Mesenchymal stem cell (in vitro differentiated cells and primary cell): Measurements from ENCODE around the gene SRP68.
A peak's percentile ranks its signal among the peaks of the same experiment; 100 is the strongest.

Experiments
- DNase-seq: peaks from one replicate; pipeline ENCODE4 v3.0.0-alpha.2; 2013
- H2AFZ ChIP-seq: one replicate; pipeline ENCODE4 v1.6.1; 2013; ENCODE audit warnings: low read depth, mild to moderate bottlenecking, control low read depth, inconsistent platforms, low read length, moderate library complexity
- H2AK5ac ChIP-seq: 2 replicates; pipeline ENCODE4 v1.6.1; 2013; ENCODE audit warnings: low read length, moderate library complexity, mild to moderate bottlenecking, inconsistent platforms; ENCODE audit not compliant: severe bottlenecking
- H2BK120ac ChIP-seq: one replicate; pipeline ENCODE4 v1.6.1; 2013; ENCODE audit warnings: low read depth, mild to moderate bottlenecking, inconsistent platforms, low read length, moderate library complexity
- H2BK12ac ChIP-seq, 2 experiments: one replicate each; pipeline ENCODE4 v1.6.1; 2013; ENCODE audit warnings: inconsistent platforms in 2 of 2, low read length in 2 of 2, mild to moderate bottlenecking in 2 of 2, moderate library complexity in 2 of 2, control low read depth in 1 of 2
- H2BK15ac ChIP-seq: one replicate; pipeline ENCODE4 v1.6.1; 2013; ENCODE audit warnings: mild to moderate bottlenecking, low read depth, inconsistent platforms; ENCODE audit not compliant: poor library complexity, severe bottlenecking
- H2BK5ac ChIP-seq: 2 replicates; pipeline ENCODE4 v1.6.1; 2013; ENCODE audit warnings: low read depth, mild to moderate bottlenecking, low read length, control low read depth, inconsistent platforms; ENCODE audit not compliant: poor library complexity, severe bottlenecking
- H3K14ac ChIP-seq, 2 experiments: one replicate each; pipeline ENCODE4 v1.6.1; 2013; ENCODE audit warnings: inconsistent platforms in 2 of 2, low read length in 2 of 2, control low read depth in 1 of 2, mild to moderate bottlenecking in 1 of 2, moderate library complexity in 1 of 2
- H3K18ac ChIP-seq, 2 experiments: one replicate each; pipeline ENCODE4 v1.6.1; 2013; ENCODE audit warnings: inconsistent platforms in 2 of 2, low read length in 2 of 2, control low read depth in 1 of 2, low read depth in 1 of 2, mild to moderate bottlenecking in 1 of 2
- H3K23ac ChIP-seq, 2 experiments: one replicate each; pipeline ENCODE4 v1.6.1; 2013; ENCODE audit warnings: inconsistent platforms in 2 of 2, low read length in 2 of 2, mild to moderate bottlenecking in 2 of 2, moderate library complexity in 2 of 2, control low read depth in 1 of 2
- H3K27ac ChIP-seq: 2 replicates; pipeline ENCODE4 v1.5.1; 2013; ENCODE audit warnings: mild to moderate bottlenecking, moderate library complexity, low read length, control low read depth, inconsistent platforms; ENCODE audit not compliant: poor library complexity, severe bottlenecking
- H3K27me3 ChIP-seq, 2 experiments: 2 replicates each; pipeline versions ENCODE4 v1.6.1 to v1.7.0; 2013; ENCODE audit warnings: low read length in 2 of 2, mild to moderate bottlenecking in 2 of 2, moderate library complexity in 2 of 2, control low read depth in 1 of 2, inconsistent platforms in 1 of 2; ENCODE audit not compliant: control insufficient read depth in 1 of 2, insufficient read depth in 1 of 2
- H3K36me3 ChIP-seq, 2 experiments: 2 replicates each; pipeline versions ENCODE4 v1.6.1 to v1.7.0; 2013; ENCODE audit warnings: low read length in 2 of 2, control low read depth in 1 of 2, inconsistent platforms in 1 of 2, low read depth in 1 of 2, mild to moderate bottlenecking in 1 of 2; ENCODE audit not compliant: insufficient read depth in 2 of 2, control insufficient read depth in 1 of 2
- H3K4ac ChIP-seq, 2 experiments: one replicate each; pipeline ENCODE4 v1.6.1; 2013; ENCODE audit warnings: inconsistent platforms in 2 of 2, low read length in 2 of 2, mild to moderate bottlenecking in 2 of 2, moderate library complexity in 2 of 2, control low read depth in 1 of 2, low read depth in 1 of 2
- H3K4me1 ChIP-seq: 2 replicates; pipeline ENCODE4 v1.6.1; 2013; ENCODE audit warnings: low read depth, low read length, control low read depth; ENCODE audit not compliant: control insufficient read depth, insufficient read depth
- H3K4me2 ChIP-seq: 2 replicates; pipeline ENCODE4 v1.6.1; 2013; ENCODE audit warnings: low read length, mild to moderate bottlenecking, inconsistent platforms; ENCODE audit not compliant: poor library complexity, severe bottlenecking
- H3K4me3 ChIP-seq, 2 experiments: 2 replicates each; pipeline versions ENCODE4 v1.5.1 to v1.7.0; 2013; ENCODE audit warnings: low read length in 2 of 2, mild to moderate bottlenecking in 2 of 2, control low read depth in 1 of 2, low read depth in 1 of 2; ENCODE audit not compliant: insufficient read depth in 1 of 2
- H3K79me1 ChIP-seq: replicated peaks from 2 replicates; pipeline ENCODE4 v1.6.1; 2013; ENCODE audit warnings: mild to moderate bottlenecking, control low read depth, low read length, inconsistent platforms; ENCODE audit not compliant: poor library complexity, severe bottlenecking
- H3K9ac ChIP-seq: 2 replicates; pipeline ENCODE4 v1.7.0; 2013; ENCODE audit warnings: mild to moderate bottlenecking, low read length, moderate library complexity
- H3K9me3 ChIP-seq: 2 replicates; pipeline ENCODE4 v1.7.0; 2013; ENCODE audit warnings: mild to moderate bottlenecking, low read length; ENCODE audit not compliant: control insufficient read depth
- H4K8ac ChIP-seq: one replicate; pipeline ENCODE4 v1.6.1; 2013; ENCODE audit warnings: inconsistent platforms, mild to moderate bottlenecking, low read length, moderate library complexity
- H4K91ac ChIP-seq: one replicate; pipeline ENCODE4 v1.6.1; 2013; ENCODE audit warnings: mild to moderate bottlenecking, low read length, inconsistent platforms
- WGBS: methylation state at CpG from one replicate; pipeline ENCODE4 v1.1.7; 2013; ENCODE audit warnings: mixed read lengths; 5-methylcytosine and 5-hydroxymethylcytosine counted together

SRP68 gene

DNA sequence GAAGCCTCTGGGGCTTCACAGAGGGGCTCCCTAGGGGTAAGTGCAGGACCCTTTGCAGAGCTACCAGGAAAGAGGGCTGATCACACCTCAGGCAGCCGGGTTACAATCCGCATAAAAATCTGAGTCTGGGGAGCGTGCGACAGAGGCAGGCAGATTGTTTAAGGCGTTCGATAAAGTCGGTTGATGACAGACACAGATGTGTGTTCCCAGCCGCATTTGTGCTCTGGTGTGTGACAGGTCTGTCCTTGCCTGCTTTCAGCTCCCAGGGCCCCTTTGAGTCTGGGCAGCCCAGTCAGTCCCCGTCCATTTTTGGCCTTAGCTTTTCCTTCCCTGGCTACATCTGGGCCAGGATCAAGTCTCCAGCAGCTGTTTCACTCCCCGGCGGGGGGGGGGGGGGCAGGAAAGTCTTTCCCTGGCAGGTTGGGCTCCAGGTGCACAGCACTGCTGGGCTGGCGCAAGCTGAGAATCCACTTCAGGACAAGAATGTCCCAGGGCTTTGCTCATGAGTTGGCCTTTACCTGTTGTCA is 5.3 kb upstream of the SRP68 start:
- Histone ChIP-seq H3K14ac (no peak overlapping the region), H3K4me2 (no peak overlapping the region), H2AK5ac (no peak overlapping the region), H2BK5ac (no peak overlapping the region), H3K27me3 (peaks cover 69 to 77% of the 10 kb centered on the region in 2 experiments), H3K4me3 (no peak overlapping the region), H3K4me1 (peaks cover 49% of the 10 kb centered on the region), H3K36me3 (peaks cover 1 to 14% of the 10 kb centered on the region in 2 experiments), H2BK15ac (no peak overlapping the region), H3K9me3 (no peaks in the 10 kb centered on the region), H3K23ac (no peak overlapping the region), H3K27ac (no peak overlapping the region), H3K9ac (no peak overlapping the region), H2AFZ (no peak overlapping the region), H4K8ac (no peak overlapping the region), H3K4ac (no peak overlapping the region), H2BK120ac (no peak overlapping the region), H4K91ac (no peak overlapping the region), H2BK12ac (no peak overlapping the region), H3K79me1 (no peaks in the 10 kb centered on the region), H3K18ac (no peak overlapping the region)
- 49% methylated on average over 12 of the region's 12 CpGs for WGBS
- DNase-seq, result no peak

DNA sequence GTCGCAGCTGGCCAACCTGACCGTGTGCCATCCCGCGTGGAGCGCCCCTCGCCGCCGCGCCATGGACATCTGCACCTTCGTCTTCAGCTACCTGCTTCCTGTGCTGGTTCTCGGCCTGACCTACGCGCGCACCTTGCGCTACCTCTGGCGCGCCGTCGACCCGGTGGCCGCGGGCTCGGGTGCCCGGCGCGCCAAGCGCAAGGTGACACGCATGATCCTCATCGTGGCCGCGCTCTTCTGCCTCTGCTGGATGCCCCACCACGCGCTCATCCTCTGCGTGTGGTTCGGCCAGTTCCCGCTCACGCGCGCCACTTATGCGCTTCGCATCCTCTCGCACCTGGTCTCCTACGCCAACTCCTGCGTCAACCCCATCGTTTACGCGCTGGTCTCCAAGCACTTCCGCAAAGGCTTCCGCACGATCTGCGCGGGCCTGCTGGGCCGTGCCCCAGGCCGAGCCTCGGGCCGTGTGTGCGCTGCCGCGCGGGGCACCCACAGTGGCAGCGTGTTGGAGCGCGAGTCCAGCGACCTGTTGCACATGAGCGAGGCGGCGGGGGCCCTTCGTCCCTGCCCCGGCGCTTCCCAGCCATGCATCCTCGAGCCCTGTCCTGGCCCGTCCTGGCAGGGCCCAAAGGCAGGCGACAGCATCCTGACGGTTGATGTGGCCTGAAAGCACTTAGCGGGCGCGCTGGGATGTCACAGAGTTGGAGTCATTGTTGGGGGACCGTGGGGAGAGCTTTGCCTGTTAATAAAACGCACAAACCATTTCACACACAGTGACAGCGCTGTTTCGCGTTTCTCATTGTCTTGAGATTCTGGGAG is 4.7 kb upstream of the SRP68 start:
- Histone ChIP-seq H3K4me1 (peaks cover 47% of the 10 kb centered on the region), H2AFZ (no peak overlapping the region), H2BK12ac (no peak overlapping the region), H3K23ac (no peak overlapping the region), H2BK120ac (no peak overlapping the region), H3K4me3 (peak overlapping the region in 1 of 2 experiments; percentile 26), H3K36me3 (peaks cover 0 to 7% of the 10 kb centered on the region in 2 experiments), H3K4me2 (no peak overlapping the region), H3K4ac (no peak overlapping the region), H2BK15ac (no peak overlapping the region), H3K14ac (no peak overlapping the region), H3K9me3 (no peaks in the 10 kb centered on the region), H4K91ac (no peak overlapping the region), H2BK5ac (no peak overlapping the region), H3K9ac (no peak overlapping the region), H3K18ac (no peak overlapping the region), H3K27me3 (peaks cover 69 to 77% of the 10 kb centered on the region in 2 experiments), H4K8ac (no peak overlapping the region), H3K27ac (no peak overlapping the region), H2AK5ac (no peak overlapping the region), H3K79me1 (no peaks in the 10 kb centered on the region)
- 12% methylated on average over 80 of the region's 82 CpGs for WGBS
- DNase-seq, result no peak

DNA sequence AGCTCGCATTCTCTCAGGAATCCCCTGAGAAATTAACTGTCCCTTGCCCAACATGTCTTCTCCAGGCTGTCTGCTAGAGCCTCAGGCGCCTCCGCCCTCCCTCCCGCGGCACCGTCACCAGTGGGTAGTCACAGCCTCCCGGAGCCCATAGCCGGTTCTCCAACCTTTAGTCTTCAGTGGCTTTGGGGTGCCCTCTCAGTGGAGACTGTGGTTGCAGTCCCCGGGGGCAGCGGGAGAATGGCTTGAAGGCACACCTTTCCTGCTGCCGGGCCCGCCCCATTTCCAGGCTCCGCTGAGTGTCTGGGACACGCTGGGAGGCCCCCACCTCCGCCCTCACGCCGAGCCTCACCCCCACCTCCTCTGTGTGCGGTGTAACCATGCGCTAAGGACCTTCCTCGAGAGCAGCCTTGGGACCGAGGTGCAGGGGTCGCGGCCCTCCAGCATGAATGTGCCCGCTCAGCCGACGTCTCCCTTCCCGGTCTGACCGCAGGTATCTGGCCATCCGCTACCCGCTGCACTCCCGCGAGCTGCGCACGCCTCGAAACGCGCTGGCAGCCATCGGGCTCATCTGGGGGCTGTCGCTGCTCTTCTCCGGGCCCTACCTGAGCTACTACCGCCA is 3.9 kb upstream of the SRP68 start:
- Histone ChIP-seq H3K79me1 (no peaks in the 10 kb centered on the region), H3K9me3 (no peaks in the 10 kb centered on the region), H2BK12ac (no peak overlapping the region), H3K4me3 (peak overlapping the region in 1 of 2 experiments; percentile 26), H3K4me2 (no peak overlapping the region), H3K27ac (no peak overlapping the region), H3K4me1 (peaks cover 43% of the 10 kb centered on the region), H3K36me3 (no peaks in the 10 kb centered on the region), H3K18ac (no peak overlapping the region), H2BK15ac (no peak overlapping the region), H2BK120ac (no peak overlapping the region), H2AK5ac (no peak overlapping the region), H3K14ac (no peak overlapping the region), H3K27me3 (peaks cover 69 to 77% of the 10 kb centered on the region in 2 experiments), H2AFZ (no peak overlapping the region), H2BK5ac (no peak overlapping the region), H4K8ac (no peak overlapping the region), H3K23ac (no peak overlapping the region), H4K91ac (no peak overlapping the region), H3K4ac (no peak overlapping the region), H3K9ac (no peak overlapping the region)
- WGBS, result 8% methylated on average over 40 of the region's 41 CpGs
- DNase-seq, result no peak
